Measurements from ENCODE around the gene MPP2. TPM values are rescaled to one million over a fixed set of nuclear protein-coding genes. Genes with fewer than 3 reads are reported as not detected.
A peak's percentile ranks its signal among the peaks of the same experiment; 100 is the strongest.

Gene MPP2
- total RNA-seq, 1 donor from 2014 or later: 1.3 TPM

GRCh38 chr17:43832168-43832975 is 75.0 kb downstream of the MPP2 start:
- intact Hi-C loops (cut with micrococcal nuclease): no loop called here
- H3K9me3 Mint-ChIP-seq: no peaks in the 10 kb centered on the region
- peak; percentile 60 for DNase-seq
- H3K27me3 Mint-ChIP-seq: peaks cover 54% of the 10 kb centered on the region
- peaks cover 14% of the 10 kb centered on the region for H3K4me1 Mint-ChIP-seq
- H3K27ac Mint-ChIP-seq: no peak overlapping the region
- peak overlapping the region; percentile 71 for H3K4me3 Mint-ChIP-seq
- H3K36me3 Mint-ChIP-seq (ENCODE audit: low read depth): no peaks in the 10 kb centered on the region

GRCh38 chr17:43831633-43832032 is 75.7 kb downstream of the MPP2 start:
- H3K9me3 Mint-ChIP-seq: no peaks in the 10 kb centered on the region
- peaks cover 52% of the 10 kb centered on the region for H3K27me3 Mint-ChIP-seq
- H3K36me3 Mint-ChIP-seq (ENCODE audit: low read depth): no peaks in the 10 kb centered on the region
- H3K27ac Mint-ChIP-seq: no peak overlapping the region
- DNase-seq: no peak
- peaks cover 14% of the 10 kb centered on the region for H3K4me1 Mint-ChIP-seq
- H3K4me3 Mint-ChIP-seq: peak overlapping the region; percentile 71
- intact Hi-C loops (cut with micrococcal nuclease): no loop called here

- Mint-ChIP-seq H3K4me3 (peak overlapping the region; percentile 13), H3K4me1 (peaks cover 14% of the 10 kb centered on the region), H3K36me3 (ENCODE audit: low read depth) (no peaks in the 10 kb centered on the region), H3K27me3 (peaks cover 48% of the 10 kb centered on the region), H3K9me3 (no peaks in the 10 kb centered on the region), H3K27ac (no peak overlapping the region)
- intact Hi-C loops (cut with micrococcal nuclease): no loop called here
- no peak for DNase-seq
Measured at GRCh38 chr17:43830510-43831140, 76.7 kb downstream of the MPP2 start.

GRCh38 chr17:43829738-43830137 is 77.6 kb downstream of the MPP2 start:
- intact Hi-C loops (cut with micrococcal nuclease): no loop called here
- Mint-ChIP-seq H3K36me3 (ENCODE audit: low read depth) (no peaks in the 10 kb centered on the region), H3K27ac (no peak overlapping the region), H3K4me1 (peaks cover 14% of the 10 kb centered on the region), H3K4me3 (no peak overlapping the region), H3K9me3 (no peaks in the 10 kb centered on the region), H3K27me3 (peaks cover 43% of the 10 kb centered on the region)
- DNase-seq: no peak

- Mint-ChIP-seq H3K36me3 (ENCODE audit: low read depth) (no peaks in the 10 kb centered on the region), H3K27me3 (peaks cover 31% of the 10 kb centered on the region), H3K27ac (no peak overlapping the region), H3K4me3 (no peak overlapping the region), H3K9me3 (no peaks in the 10 kb centered on the region), H3K4me1 (peaks cover 11% of the 10 kb centered on the region)
- no peak for DNase-seq
- intact Hi-C loops (cut with micrococcal nuclease): no loop called here
Measured at GRCh38 chr17:43827596-43827995, 79.7 kb downstream of the MPP2 start.

GRCh38 chr17:43826206-43826605 is 81.1 kb downstream of the MPP2 start:
- Mint-ChIP-seq H3K4me3 (no peak overlapping the region), H3K27me3 (peaks cover 22% of the 10 kb centered on the region), H3K9me3 (no peaks in the 10 kb centered on the region), H3K27ac (no peak overlapping the region), H3K4me1 (peaks cover 8% of the 10 kb centered on the region), H3K36me3 (ENCODE audit: low read depth) (no peaks in the 10 kb centered on the region)
- no peak for DNase-seq
- intact Hi-C loops (cut with micrococcal nuclease): no loop called here

GRCh38 chr17:43825567-43825966 is 81.8 kb downstream of the MPP2 start:
- Mint-ChIP-seq H3K4me3 (no peak overlapping the region), H3K9me3 (no peaks in the 10 kb centered on the region), H3K27me3 (peaks cover 16% of the 10 kb centered on the region), H3K36me3 (ENCODE audit: low read depth) (no peaks in the 10 kb centered on the region), H3K27ac (no peak overlapping the region), H3K4me1 (peaks cover 4% of the 10 kb centered on the region)
- DNase-seq: no peak
- intact Hi-C loops (cut with micrococcal nuclease): no loop called here

Other genes starting within 250 kb of the MPP2 start
- 0.21 and 0.50 TPM in 2 replicates for gene MEOX1, start 245.6 kb downstream of the MPP2 start, total RNA-seq
- gene SOST, start 148.7 kb downstream of the MPP2 start, total RNA-seq: not detected in 2 replicates
- 16.5 and 18.3 TPM in 2 replicates for gene DUSP3, start 128.6 kb downstream of the MPP2 start, total RNA-seq
- not detected in 2 replicates for gene CFAP97D1, start 127.1 kb downstream of the MPP2 start, total RNA-seq
- gene MPP3, start 74.4 kb downstream of the MPP2 start, total RNA-seq: 0.63 TPM in 1 of 2 replicates, not detected in the other
- gene CD300LG, start 60.4 kb downstream of the MPP2 start, total RNA-seq: not detected in 2 replicates
- not detected in 2 replicates for gene PPY, start 34.9 kb upstream of the MPP2 start, total RNA-seq
- 0.26 TPM in 1 of 2 replicates, not detected in the other for gene PYY, start 46.4 kb upstream of the MPP2 start, total RNA-seq
- gene NAGS, start 97.1 kb upstream of the MPP2 start, total RNA-seq: 0.59 and 0.91 TPM in 2 replicates
- gene TMEM101, start 107.4 kb upstream of the MPP2 start, total RNA-seq: 27.5 and 32.8 TPM in 2 replicates
- gene LSM12, start 159.1 kb upstream of the MPP2 start, total RNA-seq: 101 and 107 TPM in 2 replicates
- gene G6PC3, start 163.2 kb upstream of the MPP2 start, total RNA-seq: 33.3 and 34.1 TPM in 2 replicates
- gene HDAC5, start 216.1 kb upstream of the MPP2 start, total RNA-seq: 16.1 and 17.7 TPM in 2 replicates
- 23.8 and 24.5 TPM in 2 replicates for gene HROB, start 234.4 kb upstream of the MPP2 start, total RNA-seq